GM19397 (cell line): ENCODE measurements around the gene MBLAC2.

ENCODE experiments used
- ATAC-seq: cut with Tn5 transposase; IDR thresholded peaks from one replicate; pipeline ENCODE4 v1.9.1; 2021; ENCODE audit warnings: mild to moderate bottlenecking, moderate library complexity; ENCODE audit not compliant: unreplicated experiment

The MBLAC2 gene

DNA sequence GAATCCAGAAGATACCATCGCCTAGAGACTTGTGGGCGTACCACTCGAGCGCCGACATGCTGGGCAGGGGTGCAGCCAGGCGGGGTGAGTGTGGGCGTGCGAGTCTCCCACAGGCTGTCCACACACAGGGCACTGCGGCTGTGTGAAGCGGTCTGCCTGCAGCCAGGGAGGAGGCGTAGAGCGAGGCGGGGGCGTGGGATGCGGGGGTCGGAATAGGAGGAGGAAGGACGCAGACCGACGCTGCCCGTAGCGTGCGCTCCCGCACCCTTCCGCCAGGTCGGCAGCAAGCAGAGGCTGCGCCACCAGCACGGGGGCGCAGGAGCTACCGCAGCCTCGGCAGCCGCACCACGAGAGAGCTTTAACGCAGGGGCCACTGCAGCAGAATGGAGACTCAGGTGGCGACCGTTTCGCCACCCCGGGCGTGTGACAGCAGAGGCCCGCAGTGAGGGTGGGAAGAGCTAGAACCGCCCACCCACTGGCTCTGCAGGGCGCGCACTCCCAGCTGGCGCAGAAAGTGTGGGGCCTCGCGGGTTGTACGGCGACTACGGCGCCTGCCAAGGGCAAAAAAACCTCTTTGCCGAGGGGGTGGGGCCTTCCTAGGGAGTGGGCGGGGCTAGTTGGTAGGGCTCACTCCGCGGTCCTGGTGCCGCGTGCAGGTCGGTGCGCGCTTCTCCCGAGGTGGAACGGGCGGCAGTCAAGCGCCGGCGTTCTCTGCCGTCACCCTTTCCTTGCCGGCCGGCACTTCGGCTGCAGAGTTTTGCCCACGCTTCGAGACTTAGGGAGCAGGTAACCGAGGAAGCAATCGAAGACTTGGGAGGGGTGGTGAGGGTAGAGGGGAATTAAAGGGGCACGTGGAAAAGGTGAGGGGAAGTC, at the start of gene MBLAC2, which contains the start of gene POLR3G:
TSS of gene MBLAC2 (minus strand) at position 537 of the 873 bp plus-strand sequence. CDS start at position 58, 479 bp downstream.
TSS of gene POLR3G (plus strand) at position 630 of the 873 bp plus-strand sequence. CDS start 10,704 bp downstream, outside the sequence.
- peak; percentile 85 for ATAC-seq

DNA sequence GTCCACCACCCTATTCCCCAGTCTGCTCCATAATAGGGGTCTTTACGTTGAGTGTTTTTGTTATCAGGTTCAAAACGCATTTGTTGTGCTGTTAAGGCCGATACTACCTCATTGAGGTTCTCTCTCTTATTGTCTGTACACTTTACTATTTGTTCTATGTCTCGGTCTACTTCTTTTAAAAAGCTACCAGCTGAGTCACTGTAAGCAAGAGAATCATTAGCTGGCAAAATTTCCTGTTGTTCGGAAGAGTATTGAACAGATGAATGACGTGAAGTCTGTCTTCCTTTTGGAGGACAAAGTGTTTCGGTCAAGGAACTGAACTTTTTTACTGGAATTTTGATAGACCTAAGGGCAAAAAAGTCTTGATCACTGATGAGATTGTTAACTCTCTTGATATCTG, 44.5 kb upstream of the MBLAC2 start:
- no peak for ATAC-seq

DNA sequence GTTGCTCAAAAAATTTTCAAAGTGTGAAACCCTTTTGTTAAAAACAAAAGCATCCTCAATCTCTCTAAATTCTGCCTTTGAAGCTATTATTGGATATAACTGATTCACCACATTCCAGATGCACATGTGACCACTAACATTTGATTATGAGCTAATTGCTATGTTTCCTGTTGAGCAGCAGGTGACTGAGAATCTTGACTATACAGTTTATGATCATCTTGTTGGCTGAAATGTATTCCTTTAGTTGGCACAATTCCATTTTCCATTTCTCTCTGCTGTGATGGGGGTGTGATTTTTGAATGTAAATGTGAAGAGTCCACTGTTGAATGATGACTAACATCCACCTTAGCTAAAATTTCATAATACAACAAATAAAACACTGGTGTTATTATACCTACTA, 44.1 kb upstream of the MBLAC2 start:
- no peak for ATAC-seq

DNA sequence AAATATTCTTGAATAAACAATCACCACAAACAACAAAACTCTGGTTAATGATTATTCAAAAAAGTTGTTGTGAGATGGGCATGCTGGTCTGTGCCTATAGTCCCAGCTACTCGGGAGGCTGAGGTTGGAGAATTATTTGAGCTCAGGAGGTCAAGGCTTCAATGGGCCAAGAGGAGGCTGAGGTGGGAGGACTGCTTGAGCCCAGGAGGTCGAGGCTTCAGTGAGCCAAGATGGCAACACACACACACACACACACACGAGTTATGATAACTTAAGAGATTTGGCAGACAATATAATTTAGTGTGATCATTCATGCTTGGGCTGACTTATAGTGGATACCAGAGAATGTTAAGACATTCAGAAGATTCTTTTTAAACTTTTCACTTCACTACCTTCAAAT, 39.9 kb upstream of the MBLAC2 start:
- ATAC-seq, result no peak

DNA sequence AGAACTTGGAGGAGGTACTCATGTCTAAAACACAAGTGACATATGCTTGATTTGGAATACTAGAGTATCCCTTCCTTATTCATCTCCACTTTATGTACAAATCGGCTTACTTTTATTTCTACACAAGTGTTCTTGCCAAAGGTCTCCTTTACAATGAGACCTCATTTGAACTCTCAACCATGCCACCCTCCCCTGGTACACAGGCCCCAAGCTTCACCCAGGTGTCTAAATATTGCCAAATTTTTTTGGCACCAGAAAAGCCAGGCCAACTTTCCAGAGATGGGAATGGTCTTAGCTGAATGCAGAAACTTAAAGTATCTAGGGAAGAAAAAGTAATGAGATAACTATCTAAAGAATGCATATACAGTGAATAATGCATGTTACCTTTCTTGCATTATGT, 35.9 kb upstream of the MBLAC2 start:
- no peak for ATAC-seq

DNA sequence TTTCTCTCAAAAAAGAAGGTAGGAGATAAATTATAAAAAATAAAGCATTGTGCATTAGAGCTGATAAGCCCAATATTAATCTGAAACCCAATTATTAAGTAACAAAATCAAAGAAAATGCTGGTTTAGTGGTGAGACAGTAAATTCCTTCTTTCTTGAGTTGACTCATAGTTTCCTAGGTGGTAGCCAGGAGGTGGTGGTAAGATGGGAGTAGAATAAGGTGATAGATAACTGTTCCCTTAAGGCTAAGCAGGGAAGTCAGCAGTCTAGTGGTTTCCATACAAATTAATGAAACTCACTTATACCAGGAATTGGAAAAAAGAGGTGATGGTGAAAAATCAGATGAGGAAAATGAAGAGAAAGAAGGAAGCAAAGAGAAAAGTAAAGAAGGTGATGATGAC, 31.6 kb upstream of the MBLAC2 start:
- ATAC-seq, result no peak

DNA sequence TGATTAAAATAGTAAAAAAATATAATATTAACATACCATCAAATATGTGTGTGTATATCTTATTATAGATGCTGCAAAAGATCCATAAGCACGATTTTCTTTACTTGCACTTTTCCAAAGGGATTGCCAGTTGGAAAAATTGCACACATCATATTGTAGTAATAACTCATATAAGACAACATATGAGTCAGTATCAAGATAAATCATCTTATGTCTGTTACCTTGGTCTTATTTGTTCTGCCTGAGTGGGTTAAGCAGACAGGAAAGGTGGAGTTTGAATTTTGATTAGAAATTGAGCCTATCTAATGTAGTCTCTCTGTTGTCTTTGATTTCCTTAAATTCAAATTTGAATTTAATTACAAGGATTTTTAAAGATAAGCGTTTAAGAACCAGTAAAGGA, 30.2 kb upstream of the MBLAC2 start:
- no peak for ATAC-seq

DNA sequence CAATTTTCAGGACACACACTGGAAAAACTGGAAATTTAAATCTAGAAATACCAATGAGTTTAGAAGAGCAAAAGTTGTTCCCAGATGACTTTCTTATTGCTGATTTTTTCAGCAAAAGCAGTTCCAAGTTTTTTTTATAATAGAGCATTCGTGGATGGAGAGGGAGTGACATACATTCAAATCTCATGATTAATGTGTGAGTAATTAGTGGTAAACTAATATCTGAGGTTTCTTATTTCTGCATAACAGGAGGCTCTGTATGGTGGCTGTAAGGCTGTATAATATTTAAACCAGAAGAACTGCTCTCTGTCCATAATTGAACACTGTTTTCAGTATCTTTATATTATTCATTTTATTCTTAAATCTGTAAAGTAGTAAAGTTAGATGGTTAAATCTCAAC, 29.0 kb upstream of the MBLAC2 start:
- ATAC-seq, result no peak

DNA sequence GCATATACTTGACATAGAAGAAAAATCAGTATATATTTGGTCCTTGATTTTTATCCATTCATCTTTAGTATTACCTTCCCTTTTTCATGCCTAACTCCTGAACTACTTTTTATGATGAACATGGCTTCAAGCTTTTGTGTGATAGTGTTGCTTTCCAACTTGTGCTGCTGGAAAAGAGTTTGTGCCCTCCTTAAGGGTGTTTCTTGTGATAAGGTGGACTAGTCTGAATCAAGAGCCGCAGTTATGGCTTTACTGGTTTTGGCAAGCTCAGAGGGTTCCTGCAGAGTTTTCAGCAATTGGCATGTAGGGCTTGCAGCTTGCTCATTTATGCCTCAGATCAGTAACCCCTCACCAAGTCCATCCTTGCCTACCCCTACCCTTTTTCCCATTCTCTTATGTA, 20.6 kb upstream of the MBLAC2 start:
- no peak for ATAC-seq

DNA sequence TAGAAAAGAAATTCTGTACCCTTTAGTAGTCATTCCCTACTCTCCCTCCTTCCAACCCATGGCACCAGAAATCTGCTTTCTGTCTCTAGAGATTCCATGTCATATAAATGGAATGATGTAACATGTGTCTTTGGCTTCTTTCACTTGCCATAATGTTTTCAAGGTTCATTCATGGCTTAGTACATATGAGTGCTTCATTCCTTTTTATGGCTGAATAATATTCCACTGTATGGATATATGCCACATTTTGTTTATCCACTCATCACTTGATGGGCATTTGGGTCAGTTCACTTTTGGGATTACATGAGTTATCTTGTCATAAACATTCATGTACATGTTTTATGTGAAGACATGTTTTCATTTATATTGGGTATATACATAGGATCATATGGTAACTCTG, 19.5 kb upstream of the MBLAC2 start:
- ATAC-seq, result no peak

DNA sequence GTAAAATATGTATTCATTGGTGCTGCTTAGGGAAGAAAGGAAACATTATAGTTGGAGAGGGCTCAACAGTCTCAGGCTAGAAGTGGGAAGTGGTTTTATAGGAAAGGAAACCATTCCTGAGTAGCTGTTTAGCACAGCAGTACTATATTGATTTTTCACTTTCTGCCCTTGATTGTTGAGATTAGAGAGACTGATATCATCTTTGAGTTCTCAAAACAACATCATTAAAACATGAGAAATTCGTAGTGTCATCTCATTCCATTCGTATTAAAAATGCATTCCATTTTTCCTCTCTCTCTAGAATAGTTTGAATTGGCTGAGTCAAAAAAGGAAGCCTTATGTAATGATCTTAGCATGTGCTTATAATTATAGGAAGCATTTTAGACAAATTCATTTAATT, 14.2 kb upstream of the MBLAC2 start:
- ATAC-seq, result no peak

DNA sequence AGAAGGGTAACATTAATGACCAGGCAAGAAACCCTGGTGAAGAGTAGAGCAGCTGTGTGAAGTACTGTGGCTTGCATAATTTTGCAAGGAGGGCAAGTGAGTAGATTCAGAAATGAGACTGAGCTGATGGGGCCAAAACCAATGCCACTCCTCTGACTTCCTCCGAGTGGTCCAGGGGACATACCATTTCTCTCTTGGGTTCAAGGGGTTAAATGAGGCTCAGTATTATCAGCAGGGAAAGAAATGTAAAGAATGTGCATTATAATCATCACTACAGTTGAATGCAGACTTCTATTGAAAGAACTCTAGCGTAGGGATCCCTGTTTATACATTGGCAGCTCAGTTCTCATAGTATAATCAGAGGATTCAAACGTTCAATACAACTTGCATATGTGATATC, 10.0 kb upstream of the MBLAC2 start:
- ATAC-seq, result no peak

DNA sequence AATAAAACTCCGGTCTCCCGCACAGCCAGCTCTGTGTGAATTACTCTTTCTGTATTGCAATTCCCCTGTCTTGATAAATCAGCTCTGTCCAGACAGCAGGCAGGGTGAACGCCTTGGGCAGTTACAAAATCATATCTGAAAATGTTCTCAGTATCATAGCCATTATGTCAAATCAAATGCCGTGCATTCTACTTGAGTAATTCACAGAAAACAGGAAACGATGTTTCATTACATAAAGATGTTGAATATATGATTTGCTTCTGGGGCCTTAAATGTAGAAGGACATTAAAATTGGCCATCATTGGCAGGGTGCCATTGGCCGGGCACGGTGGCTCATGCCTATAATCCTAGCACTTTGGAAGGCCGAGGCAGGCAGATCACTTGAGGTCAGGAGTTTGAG, 8.6 kb upstream of the MBLAC2 start:
- ATAC-seq, result no peak

DNA sequence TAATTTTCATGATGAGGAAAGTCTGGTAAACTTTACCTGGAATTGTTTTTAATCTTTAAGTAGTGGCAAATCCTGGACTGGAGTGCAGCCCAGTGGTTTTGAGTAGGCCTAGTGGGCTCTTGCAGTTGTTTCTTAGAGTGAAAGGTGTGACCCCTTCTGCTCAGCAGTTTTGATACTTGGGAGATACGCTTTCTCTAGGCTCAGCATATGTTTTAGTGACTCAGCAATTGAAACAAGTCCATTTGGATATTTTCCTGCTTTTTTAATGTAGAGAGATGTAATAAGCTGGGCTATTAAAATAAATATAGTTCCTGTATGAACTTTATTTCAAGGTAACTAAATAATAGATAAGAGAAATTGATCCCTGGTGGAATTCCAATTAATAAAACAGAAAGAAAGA, 6.1 kb upstream of the MBLAC2 start:
- ATAC-seq, result no peak

DNA sequence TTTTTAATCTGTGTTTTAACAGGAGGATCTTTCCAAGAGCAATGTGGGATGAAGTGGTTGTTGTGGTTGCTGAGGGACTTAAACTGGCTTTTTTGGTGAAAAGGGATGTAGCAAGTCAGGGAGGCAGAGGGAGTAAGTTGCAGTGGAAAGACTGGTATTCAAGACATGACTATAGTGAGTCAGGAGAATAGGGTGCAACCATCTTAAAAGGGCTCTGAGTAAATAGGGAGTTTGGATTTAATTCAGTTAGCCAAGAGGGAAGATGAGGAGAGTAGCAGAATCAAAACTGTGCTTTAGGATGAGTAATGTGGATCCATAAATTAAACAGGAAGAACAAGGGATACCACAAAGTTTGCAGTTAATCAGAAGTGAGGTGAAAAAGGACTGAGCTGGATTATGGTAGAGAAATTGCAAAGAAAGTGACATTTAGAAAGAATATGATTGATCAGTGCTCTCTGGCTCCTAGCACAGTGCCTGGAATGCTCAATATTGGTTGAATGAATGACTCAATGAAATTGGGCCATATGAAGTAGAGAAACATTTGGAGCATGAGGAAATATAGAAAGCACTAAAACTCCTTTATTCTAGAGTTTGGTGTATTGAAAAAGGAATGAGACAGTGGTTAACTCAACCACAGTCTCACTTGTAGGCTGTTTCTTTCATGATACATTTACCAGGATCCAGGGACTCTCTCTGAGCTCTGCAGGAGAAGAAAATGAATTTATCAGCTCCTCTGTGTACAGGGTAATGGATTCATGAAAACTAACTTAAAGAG, 5.2 kb upstream of the MBLAC2 start:
- no peak for ATAC-seq

DNA sequence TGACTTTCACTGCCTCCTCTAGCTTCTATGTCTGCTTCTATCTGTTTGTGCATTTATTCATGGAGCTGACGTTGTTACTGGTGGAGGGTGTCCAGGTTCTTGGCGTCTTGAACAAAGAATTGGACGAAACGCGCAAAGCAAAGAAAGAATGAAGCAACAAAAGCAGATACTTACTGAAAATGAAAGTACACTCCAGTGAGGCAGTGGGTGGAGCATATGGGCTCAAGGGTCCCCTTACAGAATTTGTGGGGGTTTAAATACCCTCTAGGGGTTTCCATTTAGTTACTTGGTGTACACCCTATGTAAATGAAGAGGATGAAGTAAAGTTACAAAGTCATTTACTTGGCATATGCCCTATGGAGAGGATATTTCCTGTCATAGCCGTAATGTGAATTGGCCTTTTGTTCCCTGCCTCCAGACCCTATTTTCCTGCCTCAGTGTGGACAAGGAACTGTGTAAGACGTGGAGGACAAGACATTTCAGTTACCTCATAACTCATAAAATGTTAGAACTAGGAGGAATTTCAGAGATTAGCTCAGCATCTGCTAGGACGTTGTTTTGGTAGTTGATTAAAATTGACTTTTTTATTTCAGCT, 3.1 kb upstream of the MBLAC2 start:
- no peak for ATAC-seq

DNA sequence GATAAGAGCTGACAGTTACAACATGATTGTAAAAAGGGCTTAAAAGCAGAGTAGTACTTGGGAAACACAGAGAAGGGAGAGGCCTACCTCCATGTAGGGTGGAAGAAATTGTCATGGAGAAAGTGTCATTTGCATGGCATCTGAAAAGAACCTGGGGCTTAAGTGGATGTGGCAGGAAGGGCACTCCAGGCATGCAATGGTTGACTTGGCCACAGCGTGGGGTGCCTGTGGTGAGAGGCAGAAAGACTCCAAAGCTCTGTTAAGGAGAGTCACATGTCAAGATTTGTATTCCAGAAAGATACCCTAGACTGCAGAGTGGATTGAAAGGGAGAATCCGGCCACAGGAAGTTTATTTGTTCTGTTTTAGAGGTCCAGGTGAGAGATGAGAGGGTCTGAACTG, 2.5 kb upstream of the MBLAC2 start:
- ATAC-seq, result no peak

DNA sequence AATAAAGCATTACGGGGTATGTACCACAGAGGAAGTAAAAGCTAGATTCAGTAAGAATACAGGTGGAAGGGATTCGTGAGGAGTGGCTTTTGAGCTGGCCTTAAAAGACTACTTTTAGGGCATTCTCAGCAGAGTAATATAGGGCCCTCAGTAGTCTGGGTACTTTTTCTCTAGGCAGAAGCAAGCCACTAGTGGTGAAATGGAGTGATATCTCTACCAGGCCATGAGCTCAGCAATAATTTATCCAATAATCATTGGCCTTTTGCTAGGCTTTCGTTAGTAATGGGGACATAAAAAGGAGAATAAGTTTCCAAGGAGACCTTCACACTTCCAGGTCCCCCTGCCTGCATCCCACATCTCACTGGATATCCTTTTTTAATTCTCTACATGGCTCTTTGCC, 1.8 kb upstream of the MBLAC2 start:
- no peak for ATAC-seq

DNA sequence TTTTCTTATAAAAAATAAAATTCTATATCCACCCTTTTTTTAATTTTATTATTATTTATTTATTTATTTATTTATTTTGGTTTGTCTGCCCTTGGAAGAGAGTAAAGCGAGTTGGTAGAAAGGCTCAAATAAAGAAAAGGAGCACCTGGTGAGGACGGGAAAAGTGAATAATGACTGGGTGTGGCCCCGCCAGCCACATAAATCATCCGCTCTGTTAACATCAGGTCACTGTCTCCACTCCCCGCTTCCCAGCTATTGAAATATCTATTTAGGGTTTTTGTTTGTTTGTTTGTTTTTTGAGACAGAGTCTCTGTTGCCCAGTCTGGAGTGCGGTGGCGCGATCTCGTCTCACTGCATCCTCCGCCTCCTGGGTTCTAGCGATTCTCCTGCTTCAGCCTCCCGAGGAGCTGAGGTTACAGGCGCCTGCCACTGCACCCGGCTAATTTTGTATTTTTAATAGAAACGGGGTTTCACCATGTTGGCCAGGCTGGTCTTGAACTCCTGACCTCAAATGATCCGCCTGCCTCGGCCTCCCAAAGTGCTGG, 937 bp upstream of the MBLAC2 start:
- no peak for ATAC-seq

DNA sequence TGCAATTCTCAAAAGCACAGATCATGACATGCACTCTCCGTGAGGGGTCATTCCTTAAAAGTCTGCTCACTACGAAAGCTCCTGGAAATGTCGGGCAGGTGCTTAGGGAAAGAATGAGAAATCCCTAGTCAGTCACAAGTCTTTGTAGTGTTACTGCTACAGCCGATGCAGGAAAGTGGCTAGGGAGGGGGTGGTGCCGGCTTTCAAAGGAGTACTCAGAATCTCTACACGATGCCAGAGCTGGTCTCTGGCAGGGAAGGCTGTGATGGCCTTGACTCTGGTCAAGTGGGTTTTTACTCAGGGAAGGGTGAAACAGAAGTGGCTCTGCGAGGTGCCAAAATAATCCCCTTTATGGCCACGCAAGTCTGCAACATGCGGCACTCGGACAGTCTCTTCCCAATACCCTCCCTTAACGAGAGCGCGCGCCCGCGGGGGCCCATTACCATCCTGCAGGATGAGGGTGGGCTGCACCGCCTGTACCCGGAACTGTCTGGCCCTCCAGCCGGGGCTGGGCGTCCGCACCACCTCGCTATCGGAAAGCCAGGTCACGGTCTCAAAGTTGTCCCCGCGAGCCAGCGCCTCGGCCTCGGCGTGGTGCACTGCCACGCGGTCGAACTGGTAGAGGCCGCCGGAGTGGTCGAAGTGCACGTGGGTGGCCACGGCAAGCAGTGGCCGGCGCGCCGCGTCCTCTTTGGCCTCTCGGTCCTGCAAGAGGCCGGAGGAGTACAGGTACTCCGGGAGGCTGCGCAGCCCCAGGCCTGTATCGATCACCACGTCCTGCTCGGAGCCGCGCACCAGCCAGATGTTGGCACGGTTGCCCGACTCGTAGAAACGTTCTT, 956 bp downstream of the MBLAC2 start:
- ATAC-seq, result peak; percentile 17
